Muscle layer of colon (tissue), 2 donors: Measurements from ENCODE around the gene ANXA6.

ENCODE experiments used
- H3K27ac ChIP-seq: one replicate; pipeline ENCODE4 v1.7.0; 2013; ENCODE audit warnings: low read depth, mild to moderate bottlenecking, low read length, moderate library complexity
- H3K27me3 ChIP-seq, 2 donors: one replicate each; pipeline ENCODE4 v1.7.0; 2013; ENCODE audit warnings: low read length in 2 of 2, mild to moderate bottlenecking in 2 of 2; ENCODE audit not compliant: insufficient read depth in 2 of 2, control insufficient read depth in 1 of 2
- H3K36me3 ChIP-seq: one replicate; pipeline ENCODE4 v1.7.0; 2013; ENCODE audit warnings: mild to moderate bottlenecking, low read length; ENCODE audit not compliant: insufficient read depth
- H3K4me1 ChIP-seq: one replicate; pipeline ENCODE4 v1.7.0; 2013; ENCODE audit warnings: mild to moderate bottlenecking, low read length; ENCODE audit not compliant: insufficient read depth
- H3K4me3 ChIP-seq, 2 donors: one replicate each; pipeline ENCODE4 v1.7.0; 2013; ENCODE audit warnings: low read length in 2 of 2, low read depth in 1 of 2, mild to moderate bottlenecking in 1 of 2, moderate library complexity in 1 of 2
- H3K9ac ChIP-seq: one replicate; pipeline ENCODE4 v1.7.0; 2013; ENCODE audit warnings: low read length
- H3K9me3 ChIP-seq: one replicate; pipeline ENCODE4 v1.7.0; 2013; ENCODE audit warnings: mild to moderate bottlenecking, low read length
- donor health status: abdominal sarcoma.
- donor health status: Adenocarcinoma of cecum.

The ANXA6 gene

GRCh38 chr5:151148583-151148982, 9.0 kb downstream of the ANXA6 start:
- Histone ChIP-seq H3K4me1 (peaks cover 84% of the 10 kb centered on the region), H3K36me3 (peaks cover 56% of the 10 kb centered on the region), H3K4me3 (no peak overlapping the region), H3K27ac (no peak overlapping the region), H3K9ac (no peak overlapping the region), H3K27me3 (no peaks in the 10 kb centered on the region), H3K9me3 (no peaks in the 10 kb centered on the region)

DNA sequence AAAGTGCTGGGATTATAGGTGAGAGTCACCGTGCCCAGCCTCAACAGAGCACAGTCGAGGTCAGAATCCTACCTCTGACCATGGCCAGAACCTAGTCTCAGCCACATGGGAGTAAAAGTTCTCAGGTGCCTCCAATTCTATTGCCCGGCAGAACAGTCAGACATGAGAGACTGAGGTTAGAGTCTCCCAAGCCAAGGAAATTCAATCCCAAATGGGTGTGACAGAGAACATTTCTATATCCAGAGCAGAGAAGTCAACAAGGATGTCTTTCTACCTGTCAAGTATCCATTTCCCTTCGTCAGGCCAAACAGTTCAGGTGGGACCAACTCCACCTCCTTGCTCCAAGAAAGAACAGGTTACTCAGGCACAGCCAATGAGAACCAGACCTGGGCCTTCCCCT, 10.5 kb downstream of the ANXA6 start:
- no peaks in the 10 kb centered on the region for H3K27me3 ChIP-seq
- no peak overlapping the region for H3K4me3 ChIP-seq
- no peaks in the 10 kb centered on the region for H3K9me3 ChIP-seq
- H3K27ac ChIP-seq: no peak overlapping the region
- H3K36me3 ChIP-seq: peaks cover 56% of the 10 kb centered on the region
- peaks cover 89% of the 10 kb centered on the region for H3K4me1 ChIP-seq
- H3K9ac ChIP-seq: no peak overlapping the region

- Histone ChIP-seq H3K36me3 (peaks cover 56% of the 10 kb centered on the region), H3K27me3 (no peaks in the 10 kb centered on the region), H3K9me3 (no peaks in the 10 kb centered on the region), H3K27ac (no peak overlapping the region), H3K4me1 (peaks cover 89% of the 10 kb centered on the region), H3K4me3 (no peak overlapping the region), H3K9ac (no peak overlapping the region)
Measured at GRCh38 chr5:151146061-151146460, 11.5 kb downstream of the ANXA6 start.

DNA sequence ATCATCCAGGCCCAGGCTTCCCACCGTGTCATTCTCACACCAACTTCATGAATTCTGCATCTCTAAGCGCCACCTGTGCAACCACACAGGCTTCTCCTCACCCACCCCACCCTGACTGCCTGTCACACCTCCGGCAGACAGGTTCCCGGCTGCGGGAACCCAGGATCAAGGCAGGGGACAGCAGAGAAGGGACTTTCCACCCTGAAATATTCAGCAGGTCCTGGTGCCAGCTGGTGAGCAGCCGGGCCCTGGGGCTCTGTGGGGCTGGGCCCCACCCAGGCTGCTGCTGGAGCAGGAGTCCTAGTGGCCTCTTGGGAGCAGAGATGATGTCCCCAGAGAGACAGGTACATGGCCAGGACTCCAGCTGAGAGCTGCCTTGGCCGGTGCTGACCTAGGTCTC, 12.7 kb downstream of the ANXA6 start:
- Histone ChIP-seq H3K9me3 (no peaks in the 10 kb centered on the region), H3K27me3 (no peaks in the 10 kb centered on the region), H3K4me3 (no peak overlapping the region), H3K27ac (no peak overlapping the region), H3K4me1 (peaks cover 83% of the 10 kb centered on the region), H3K9ac (peak overlapping the region; percentile 11), H3K36me3 (peaks cover 63% of the 10 kb centered on the region)

DNA sequence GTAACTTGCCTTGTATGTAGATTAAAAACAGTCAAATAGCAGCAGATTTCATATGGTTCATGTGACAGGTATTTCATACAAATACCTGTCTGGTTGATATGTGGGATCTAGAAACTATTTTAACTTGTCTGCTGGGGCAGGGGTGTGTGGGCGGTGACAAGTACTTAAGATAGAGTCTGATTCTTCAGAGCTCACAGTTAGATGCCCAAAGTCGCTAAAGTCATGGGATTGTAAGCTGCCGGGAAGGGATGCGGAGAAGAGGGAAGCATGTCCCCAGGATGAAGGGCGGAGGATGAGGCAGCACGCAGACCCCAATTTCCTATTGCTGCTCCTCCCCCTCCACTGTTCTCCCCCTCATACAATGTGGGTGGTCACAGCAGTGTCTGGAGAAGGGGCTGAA, 13.3 kb downstream of the ANXA6 start:
- Histone ChIP-seq H3K27me3 (no peaks in the 10 kb centered on the region), H3K27ac (no peak overlapping the region), H3K4me3 (no peak overlapping the region), H3K4me1 (peaks cover 79% of the 10 kb centered on the region), H3K36me3 (peaks cover 69% of the 10 kb centered on the region), H3K9me3 (no peaks in the 10 kb centered on the region), H3K9ac (peak overlapping the region; percentile 11)

DNA sequence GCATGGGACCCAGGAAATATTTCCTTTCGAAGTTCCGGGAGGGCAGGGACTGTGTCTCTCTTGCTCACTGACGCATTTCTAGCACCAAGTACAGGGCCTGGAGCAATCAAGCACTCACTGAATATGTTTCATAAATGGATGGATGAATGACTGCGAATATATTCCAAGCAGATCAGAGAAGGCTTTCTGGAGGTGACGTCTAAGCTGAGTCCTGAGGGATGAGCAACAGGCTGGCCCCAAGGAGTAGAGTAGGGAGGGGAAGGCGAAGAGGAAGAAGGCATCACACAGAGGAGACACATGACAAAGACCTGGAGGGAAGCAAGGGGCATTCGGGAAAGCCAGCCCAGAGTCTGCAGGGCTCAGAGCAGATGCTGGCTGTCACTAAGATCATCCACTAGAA, 13.9 kb downstream of the ANXA6 start:
- H3K9ac ChIP-seq: no peak overlapping the region
- H3K27ac ChIP-seq: no peak overlapping the region
- peaks cover 79% of the 10 kb centered on the region for H3K4me1 ChIP-seq
- H3K4me3 ChIP-seq: no peak overlapping the region
- no peaks in the 10 kb centered on the region for H3K27me3 ChIP-seq
- no peaks in the 10 kb centered on the region for H3K9me3 ChIP-seq
- H3K36me3 ChIP-seq: peaks cover 75% of the 10 kb centered on the region

DNA sequence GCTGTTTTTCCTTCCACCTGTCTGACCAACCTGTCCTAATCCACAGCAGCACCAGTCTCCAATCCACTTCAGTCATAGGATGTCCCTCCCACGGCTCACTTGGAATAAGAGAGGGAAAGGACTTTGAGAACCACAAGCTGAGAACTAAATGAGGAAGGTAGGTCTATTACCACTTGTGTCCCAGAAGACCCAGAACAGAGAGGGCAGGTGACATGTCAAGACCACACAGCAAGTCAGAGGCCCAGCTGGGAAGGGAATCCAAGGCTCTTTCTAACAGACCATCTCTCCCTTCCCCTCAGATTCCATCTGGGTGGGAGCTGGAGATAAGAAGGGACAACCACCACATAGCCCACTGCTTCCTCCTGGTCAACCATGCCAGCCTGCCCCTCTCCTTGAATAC, 14.6 kb downstream of the ANXA6 start:
- no peak overlapping the region for H3K27ac ChIP-seq
- H3K36me3 ChIP-seq: peaks cover 81% of the 10 kb centered on the region
- no peak overlapping the region for H3K4me3 ChIP-seq
- H3K9ac ChIP-seq: no peak overlapping the region
- H3K27me3 ChIP-seq: no peaks in the 10 kb centered on the region
- no peaks in the 10 kb centered on the region for H3K9me3 ChIP-seq
- peaks cover 72% of the 10 kb centered on the region for H3K4me1 ChIP-seq

DNA sequence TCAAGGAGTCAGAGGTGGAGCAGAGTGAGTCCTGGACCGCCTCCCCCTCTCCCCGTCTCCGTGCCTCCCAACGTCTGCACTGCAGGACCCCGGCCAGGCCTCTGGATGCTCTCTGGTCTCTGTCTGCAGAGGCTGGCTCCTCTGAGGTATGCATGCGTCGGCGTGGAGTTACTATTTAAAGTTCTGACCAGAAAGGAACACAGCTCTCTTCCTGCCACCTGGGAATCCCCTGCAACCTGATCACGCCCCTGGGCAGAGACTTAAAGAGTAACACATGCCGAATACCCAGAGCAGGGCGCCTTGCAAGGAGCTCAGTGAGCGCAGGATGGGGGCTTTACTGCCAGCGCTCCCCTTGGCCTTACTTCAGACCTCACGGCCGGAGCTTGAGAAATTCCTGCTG, 16.0 kb downstream of the ANXA6 start:
- H3K4me3 ChIP-seq: peak overlapping the region in 1 of 2 donors; percentile 3
- H3K27me3 ChIP-seq: no peaks in the 10 kb centered on the region
- H3K9me3 ChIP-seq: no peaks in the 10 kb centered on the region
- peaks cover 58% of the 10 kb centered on the region for H3K4me1 ChIP-seq
- peaks cover 81% of the 10 kb centered on the region for H3K36me3 ChIP-seq
- H3K9ac ChIP-seq: peak overlapping the region; percentile 28
- H3K27ac ChIP-seq: peak overlapping the region; percentile 72

- H3K9me3 ChIP-seq: no peaks in the 10 kb centered on the region
- H3K36me3 ChIP-seq: peaks cover 81% of the 10 kb centered on the region
- H3K4me1 ChIP-seq: peaks cover 51% of the 10 kb centered on the region
- no peak overlapping the region for H3K4me3 ChIP-seq
- H3K27me3 ChIP-seq: no peaks in the 10 kb centered on the region
- peak overlapping the region; percentile 72 for H3K27ac ChIP-seq
- peak overlapping the region; percentile 28 for H3K9ac ChIP-seq
Measured at GRCh38 chr5:151140686-151141459, 16.7 kb downstream of the ANXA6 start.

DNA sequence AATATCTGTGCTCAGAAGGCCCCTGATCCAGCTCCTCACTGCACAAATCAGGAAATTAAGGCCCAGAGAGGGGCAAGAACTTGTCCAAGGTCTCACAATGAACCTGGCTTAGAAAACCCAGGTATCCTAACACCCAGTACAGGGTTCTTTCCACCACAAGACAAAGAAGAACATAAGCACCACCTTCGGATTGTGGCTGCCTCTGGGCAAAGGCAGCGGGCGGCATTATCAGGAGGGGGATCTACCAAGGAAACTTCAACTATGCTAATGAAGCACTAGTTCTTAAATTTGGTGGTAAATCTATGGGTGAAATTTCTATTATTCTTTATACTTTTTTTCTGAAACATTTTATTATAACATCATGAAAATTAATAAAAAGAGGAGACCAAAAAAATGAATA, 17.9 kb downstream of the ANXA6 start:
- no peak overlapping the region for H3K27ac ChIP-seq
- peaks cover 81% of the 10 kb centered on the region for H3K36me3 ChIP-seq
- no peak overlapping the region for H3K9ac ChIP-seq
- H3K27me3 ChIP-seq: no peaks in the 10 kb centered on the region
- H3K4me3 ChIP-seq: no peak overlapping the region
- peaks cover 41% of the 10 kb centered on the region for H3K4me1 ChIP-seq
- no peaks in the 10 kb centered on the region for H3K9me3 ChIP-seq

DNA sequence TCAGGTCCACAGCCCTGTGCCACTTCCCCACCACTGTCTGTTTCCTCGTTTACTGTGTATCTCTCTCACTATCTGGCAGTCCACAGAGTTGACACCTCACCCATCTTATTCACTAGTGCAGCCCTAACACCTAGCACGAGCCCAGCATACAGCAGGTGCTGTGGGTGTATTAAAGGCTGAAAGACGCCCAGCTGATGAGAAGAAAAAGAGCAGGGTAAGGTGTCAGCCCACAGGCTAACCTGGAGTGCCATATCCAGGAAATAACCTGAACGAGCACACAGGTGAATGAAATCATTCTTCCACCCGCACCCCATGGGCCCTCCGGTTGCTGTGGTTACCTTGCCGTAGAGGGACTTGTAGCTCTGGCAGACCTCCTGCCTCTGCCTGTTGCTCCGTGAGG, 18.6 kb downstream of the ANXA6 start:
- H3K36me3 ChIP-seq: peaks cover 81% of the 10 kb centered on the region

GRCh38 chr5:151138114-151138513, 19.5 kb downstream of the ANXA6 start:
- no peaks in the 10 kb centered on the region for H3K27me3 ChIP-seq
- H3K4me3 ChIP-seq: no peak overlapping the region
- H3K27ac ChIP-seq: no peak overlapping the region
- H3K36me3 ChIP-seq: peaks cover 81% of the 10 kb centered on the region
- no peaks in the 10 kb centered on the region for H3K9me3 ChIP-seq
- H3K9ac ChIP-seq: no peak overlapping the region
- peaks cover 26% of the 10 kb centered on the region for H3K4me1 ChIP-seq

More for the DNA sequence above, 18.6 kb downstream of the ANXA6 start:
- H3K9ac ChIP-seq: no peak overlapping the region
- H3K27ac ChIP-seq: no peak overlapping the region
- no peak overlapping the region for H3K4me3 ChIP-seq
- H3K27me3 ChIP-seq: no peaks in the 10 kb centered on the region
- no peaks in the 10 kb centered on the region for H3K9me3 ChIP-seq
- H3K4me1 ChIP-seq: peaks cover 35% of the 10 kb centered on the region
